A549 (cell line): ENCODE data around the gene LRIG2. TPM values are rescaled to one million over a fixed set of nuclear protein-coding genes. Genes with fewer than 3 reads are reported as not detected.

Experiments
- ATAC-seq, 2 experiments: fragments of 200-7000 bp in 1 of 2; fragments of >200 bp in 1 of 2; cut with Nextera tagmentation in 1 of 2; cut with Tn5 transposase in 1 of 2; 3 replicates each; pipeline versions ENCODE4 v1.8.0 to v1.9.1; 2018 to 2020; ENCODE audit warnings: mild to moderate bottlenecking in 1 of 2, moderate library complexity in 1 of 2
- CTCF ChIA-PET: fragments of 300-600 bp; sonication (Branson Sonifier 250); formaldehyde crosslinking; extraction: SDS; loops from one replicate; lab custom pipeline; 2021; ENCODE audit warnings: antibody characterized with exemption, inconsistent platforms; lab: Yijun Ruan, JAX
- POLR2A ChIA-PET: fragments of 350-600 bp; formaldehyde crosslinking; extraction: SDS; loops from one replicate; lab custom pipeline; 2021; ENCODE audit warnings: antibody characterized with exemption, inconsistent platforms; lab: Yijun Ruan, JAX
- DNase-seq, 2 experiments: peaks; one replicate each; pipeline versions ENCODE4 v3.0.0 to v3.0.0-alpha.2; 2011 to 2016; ENCODE audit warnings: low read depth in 1 of 2, low spot score in 1 of 2
- FAIRE-seq: peaks from 2 replicates; lab custom pipeline; 2011; peaks lifted over from hg19 to GRCh38; lab: Jason Lieb, UNC
- H3K27ac ChIP-seq, 2 experiments: fragments of >200 bp; sonication (Bioruptor Twin); formaldehyde crosslinking; 3 replicates each; pipeline ENCODE4 v1.5.1; 2016 to 2017
- H3K4me1 ChIP-seq: fragments of >200 bp; sonication (Bioruptor Twin); formaldehyde crosslinking; 3 replicates; pipeline ENCODE4 v1.6.1; 2016
- H3K4me2 ChIP-seq: fragments of >200 bp; sonication (Bioruptor Twin); formaldehyde crosslinking; 3 replicates; pipeline ENCODE4 v1.6.1; 2016
- H3K4me3 ChIP-seq: fragments of >200 bp; sonication (Bioruptor Twin); formaldehyde crosslinking; 3 replicates; pipeline ENCODE4 v1.5.1; 2016
- H3K9me3 ChIP-seq: fragments of >200 bp; sonication (Bioruptor Twin); formaldehyde crosslinking; 3 replicates; pipeline ENCODE4 v1.6.1; 2016
- BHLHE40 ChIP-seq: IDR thresholded peaks from 2 replicates; pipeline ENCODE4 v1.6.1; 2012; ENCODE audit warnings: low read depth, low read length, inconsistent platforms
- CBX2 ChIP-seq: fragments of 200-600 bp; sonication (generic); IDR thresholded peaks from 2 replicates; pipeline ENCODE4 v1.6.1; 2016; ENCODE audit warnings: low read depth, mild to moderate bottlenecking, borderline replicate concordance
- CBX8 ChIP-seq: fragments of 200-600 bp; sonication (generic); IDR thresholded peaks from 2 replicates; pipeline ENCODE4 v1.6.1; 2016
- CHD4 ChIP-seq: fragments of 200-600 bp; sonication (generic); IDR thresholded peaks from 2 replicates; pipeline ENCODE4 v1.6.1; 2016; ENCODE audit warnings: antibody characterized with exemption, mild to moderate bottlenecking, borderline replicate concordance
- EHF ChIP-seq: fragments of 250-450 bp; sonication (Bioruptor Pico); IDR thresholded peaks from 2 replicates; pipeline ENCODE4 v1.5.0; 2020; ENCODE audit warnings: mild to moderate bottlenecking
- ESRRA ChIP-seq: fragments of 150-350 bp; IDR thresholded peaks from 2 replicates; pipeline ENCODE4 v1.6.1; 2014; ENCODE audit warnings: mild to moderate bottlenecking, low read length, borderline replicate concordance
- FOSB ChIP-seq: fragments of 250-450 bp; sonication (Bioruptor Pico); IDR thresholded peaks from 2 replicates; pipeline ENCODE4 v1.5.0; 2020; ENCODE audit warnings: mild to moderate bottlenecking, moderate library complexity
- FOSL2 ChIP-seq, 2 experiments: fragments of 450-650 bp in 1 of 2; fragments of >200 bp in 1 of 2; sonication (Bioruptor Twin) in 1 of 2; formaldehyde crosslinking; IDR thresholded peaks; 2 replicates each; pipeline versions ENCODE4 v1.5.0 to v1.6.1; 2016 to 2020; ENCODE audit warnings: mild to moderate bottlenecking in 1 of 2, moderate library complexity in 1 of 2
- FOXS1 ChIP-seq: fragments of 250-450 bp; sonication (Bioruptor Pico); IDR thresholded peaks from 2 replicates; pipeline ENCODE4 v1.5.0; 2020; ENCODE audit warnings: mild to moderate bottlenecking, moderate library complexity
- GATA3 ChIP-seq: IDR thresholded peaks from 2 replicates; pipeline ENCODE4 v1.6.1; 2012; ENCODE audit warnings: borderline replicate concordance
- HDAC2 ChIP-seq: fragments of 200-600 bp; sonication (generic); IDR thresholded peaks from 2 replicates; pipeline ENCODE4 v1.6.1; 2016
- HES2 ChIP-seq: fragments of >200 bp; sonication (Bioruptor Twin); formaldehyde crosslinking; IDR thresholded peaks from 2 replicates; pipeline ENCODE4 v1.6.1; 2016
- HEYL ChIP-seq: fragments of 250-450 bp; sonication (Bioruptor Pico); IDR thresholded peaks from 2 replicates; pipeline ENCODE4 v1.8.0; 2021; ENCODE audit warnings: mild to moderate bottlenecking, moderate library complexity
- HOXA7 ChIP-seq: fragments of 250-450 bp; sonication (Bioruptor Pico); IDR thresholded peaks from 2 replicates; pipeline ENCODE4 v1.5.0; 2020; ENCODE audit warnings: mild to moderate bottlenecking, moderate library complexity
- HOXB13 ChIP-seq: fragments of 250-450 bp; sonication (Bioruptor Pico); IDR thresholded peaks from 2 replicates; pipeline ENCODE4 v1.5.0; 2020; ENCODE audit warnings: low read depth, mild to moderate bottlenecking, moderate library complexity
- HOXB5 ChIP-seq: fragments of 250-450 bp; sonication (Bioruptor Pico); IDR thresholded peaks from 2 replicates; pipeline ENCODE4 v1.5.0; 2020; ENCODE audit warnings: mild to moderate bottlenecking, moderate library complexity
- MAFK ChIP-seq: fragments of 450-650 bp; IDR thresholded peaks from 2 replicates; pipeline ENCODE4 v1.6.1; 2014; ENCODE audit not compliant: partially characterized antibody
- NFE2L2 ChIP-seq: fragments of 150-350 bp; conservative IDR thresholded peaks from 2 replicates; pipeline ENCODE4 v1.6.1; 2014; ENCODE audit warnings: low read length
- NR3C1 ChIP-seq: fragments of >200 bp; sonication (Bioruptor Twin); formaldehyde crosslinking; IDR thresholded peaks from 3 replicates; pipeline ENCODE4 v1.6.1; 2017
- PBX3 ChIP-seq: IDR thresholded peaks from 2 replicates; pipeline ENCODE4 v1.6.1; 2012
- POLR2A ChIP-seq: IDR thresholded peaks from 2 replicates; pipeline ENCODE4 v1.6.1; 2012; ENCODE audit warnings: mild to moderate bottlenecking, low read length
- RARB ChIP-seq: fragments of 250-450 bp; sonication (Bioruptor Pico); IDR thresholded peaks from 2 replicates; pipeline ENCODE4 v1.8.0; 2021; ENCODE audit warnings: mild to moderate bottlenecking, moderate library complexity
- SMC3 ChIP-seq: fragments of >200 bp; sonication (Bioruptor Twin); formaldehyde crosslinking; IDR thresholded peaks from 3 replicates; pipeline ENCODE4 v1.6.1; 2018; ENCODE audit warnings: inconsistent platforms
- ZFP36 ChIP-seq: fragments of 450-650 bp; IDR thresholded peaks from 2 replicates; pipeline ENCODE4 v1.6.1; 2014; ENCODE audit warnings: borderline replicate concordance; ENCODE audit not compliant: partially characterized antibody
- ZSCAN20 ChIP-seq: fragments of 250-450 bp; sonication (Bioruptor Pico); IDR thresholded peaks from 2 replicates; pipeline ENCODE4 v1.8.0; 2022; ENCODE audit warnings: mild to moderate bottlenecking, moderate library complexity
- WGBS: methylation state at CpG from one replicate; pipeline ENCODE4 v1.1.6; 2017; ENCODE audit errors: missing lambda C conversion rate; 5-methylcytosine and 5-hydroxymethylcytosine counted together
- polyA plus RNA-seq, 4 experiments: library from polyadenylated mRNA; depleted of rRNA in 3 of 4; stranded (reverse); fragments of >200 nt; fragmentation: RNase III in 1 of 4; extraction: RNeasy Plus Mini Kit Qiagen cat#74134 plus additional on column Dnase treatment in 1 of 4; gene quantifications; 2 replicates in 3 of 4; 3 replicates in 1 of 4; pipeline ENCODE4 v1.2.3, GENCODE V29; 2011 to 2017
- TF ChIP-seq, protein P1 (sequence below): IDR thresholded peaks from 2 replicates; pipeline ENCODE4 v1.6.1; 2012
- TF ChIP-seq, protein P2 (sequence below): fragments of >200 bp; sonication (Bioruptor Twin); formaldehyde crosslinking; IDR thresholded peaks from 3 replicates; pipeline ENCODE4 v1.6.1; 2016

Gene LRIG2
- polyA plus RNA-seq, 2 of the 4 experiments (the other 2 are of a cell fraction): 3.0 to 7.4 TPM

DNA sequence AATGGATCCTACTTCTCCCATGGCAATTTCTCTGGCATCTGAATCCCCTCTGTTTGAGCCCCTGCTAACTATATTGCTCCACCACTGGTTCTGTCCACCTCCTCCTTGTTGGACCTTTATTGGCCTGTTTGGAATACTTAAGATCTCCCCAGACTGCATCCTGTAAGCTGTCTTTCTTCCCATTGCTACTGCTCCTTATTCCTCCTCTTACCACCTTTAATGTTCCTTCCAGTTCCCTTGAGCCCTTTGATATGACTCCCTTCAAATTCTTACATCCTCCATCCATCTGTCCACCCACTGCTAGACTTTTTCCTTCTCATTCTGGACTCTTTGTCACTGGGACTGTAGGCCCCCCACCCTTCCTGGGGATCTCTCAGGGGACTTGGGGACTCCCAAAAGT is 31.0 kb downstream of the LRIG2 start:
- FAIRE-seq (no peak), DNase-seq (no peak)

GRCh38 chr1:113106910-113107309 is 33.9 kb downstream of the LRIG2 start:
- no peaks in the 10 kb centered on the region for H3K9me3 ChIP-seq
- FAIRE-seq (no peak), DNase-seq (no peak), ATAC-seq (no peak)
- no peak overlapping the region for H3K27ac ChIP-seq
- no peak overlapping the region for H3K4me2 ChIP-seq
- no peak for TF ChIP-seq ZFP36
- TF ChIP-seq ZSCAN20: no peak
- no peak for TF ChIP-seq POLR2A
- no peak for TF ChIP-seq HES2
- no peak for TF ChIP-seq PBX3
- no peak for TF ChIP-seq FOXS1
- no peak for TF ChIP-seq NFE2L2
- TF ChIP-seq HEYL (CRISPR knock-in tag): no peak
- no peak for TF ChIP-seq MAFK
- no peak for TF ChIP-seq SMC3
- TF ChIP-seq HOXA7: no peak
- no peak for TF ChIP-seq CBX2
- no peak for TF ChIP-seq ESRRA
- no peak for TF ChIP-seq EHF (CRISPR knock-in tag)
- no peak for TF ChIP-seq CHD4
- no peak for TF ChIP-seq GATA3
- TF ChIP-seq HOXB5 (CRISPR knock-in tag): no peak
- H3K4me1 ChIP-seq: no peaks in the 10 kb centered on the region
- CTCF ChIA-PET: no interaction called here
- 64% methylated on average over 2 of the region's 2 CpGs for WGBS
- no peak overlapping the region for H3K4me3 ChIP-seq
- POLR2A ChIA-PET: no interaction called here

More for the DNA sequence above, 31.0 kb downstream of the LRIG2 start:
- CTCF ChIA-PET: interaction anchor here (0.5 kb wide), 1 partner anchor 16 kb away, joined by 3 read pairs; no protein-coding TSS in a partner anchor
- H3K27ac ChIP-seq: no peak overlapping the region
- no peak for TF ChIP-seq FOSL2 (IDR thresholded peaks at IDR 0.05)
- no peak for TF ChIP-seq FOSL2 (CRISPR knock-in tag; IDR thresholded peaks at IDR 0.05)
- TF ChIP-seq MAFK: no peak
- TF ChIP-seq ZSCAN20: no peak
- TF ChIP-seq PBX3: no peak
- no peak for TF ChIP-seq HOXA7
- no peak for TF ChIP-seq BHLHE40
- no peak for TF ChIP-seq SMC3
- no peak for TF ChIP-seq HES2
- no peak for TF ChIP-seq RARB
- TF ChIP-seq HOXB13 (CRISPR knock-in tag): no peak
- TF ChIP-seq, all 56 proteins: peak for 0
- POLR2A ChIA-PET: no interaction called here
- Histone ChIP-seq H3K4me1 (no peaks in the 10 kb centered on the region; the same call in 2 of the 3 replicates), H3K9me3 (no peaks in the 10 kb centered on the region), H3K4me2 (no peak overlapping the region), H3K4me3 (no peak overlapping the region)
- no peak for ATAC-seq

DNA sequence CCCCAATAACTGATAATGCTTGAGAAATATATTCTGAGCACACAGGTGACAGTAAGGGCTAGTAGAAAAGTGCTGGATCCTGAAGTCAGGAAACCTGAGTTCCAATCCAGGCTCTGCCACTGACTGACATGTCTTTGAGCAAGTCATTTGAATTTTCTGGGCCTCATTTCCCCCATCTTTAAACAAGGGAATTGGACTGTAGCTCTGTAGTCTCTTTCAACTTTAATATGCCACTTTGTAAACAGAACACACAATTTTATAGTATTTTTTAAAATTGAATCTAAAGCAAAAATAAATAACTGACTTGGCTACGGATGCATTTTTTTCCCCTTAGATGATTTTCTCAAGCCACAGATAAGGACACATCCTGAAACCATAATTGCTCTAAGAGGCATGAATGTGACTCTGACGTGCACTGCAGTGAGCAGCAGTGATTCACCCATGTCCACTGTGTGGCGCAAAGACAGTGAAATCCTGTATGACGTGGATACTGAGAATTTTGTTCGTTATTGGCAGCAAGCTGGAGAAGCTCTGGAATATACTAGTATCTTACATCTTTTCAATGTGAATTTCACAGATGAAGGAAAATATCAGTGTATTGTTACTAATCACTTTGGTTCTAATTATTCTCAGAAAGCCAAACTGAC is 37.0 kb downstream of the LRIG2 start:
- CTCF ChIA-PET: interaction anchor here (1.7 kb wide), 1 partner anchor 14 kb away, joined by 5 read pairs; no protein-coding TSS in a partner anchor
- Histone ChIP-seq H3K9me3 (no peaks in the 10 kb centered on the region), H3K4me3 (no peak overlapping the region), H3K27ac (no peak overlapping the region), H3K4me2 (no peak overlapping the region), H3K4me1 (no peaks in the 10 kb centered on the region)
- peak; percentile 5 to 25 for DNase-seq
- no peak for TF ChIP-seq HDAC2
- TF ChIP-seq ZSCAN20: no peak
- TF ChIP-seq, protein P1, sequence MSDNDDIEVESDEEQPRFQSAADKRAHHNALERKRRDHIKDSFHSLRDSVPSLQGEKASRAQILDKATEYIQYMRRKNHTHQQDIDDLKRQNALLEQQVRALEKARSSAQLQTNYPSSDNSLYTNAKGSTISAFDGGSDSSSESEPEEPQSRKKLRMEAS: no peak
- TF ChIP-seq FOSB (CRISPR knock-in tag): no peak
- TF ChIP-seq MAFK: no peak
- TF ChIP-seq CBX8: no peak
- TF ChIP-seq, protein P2, sequence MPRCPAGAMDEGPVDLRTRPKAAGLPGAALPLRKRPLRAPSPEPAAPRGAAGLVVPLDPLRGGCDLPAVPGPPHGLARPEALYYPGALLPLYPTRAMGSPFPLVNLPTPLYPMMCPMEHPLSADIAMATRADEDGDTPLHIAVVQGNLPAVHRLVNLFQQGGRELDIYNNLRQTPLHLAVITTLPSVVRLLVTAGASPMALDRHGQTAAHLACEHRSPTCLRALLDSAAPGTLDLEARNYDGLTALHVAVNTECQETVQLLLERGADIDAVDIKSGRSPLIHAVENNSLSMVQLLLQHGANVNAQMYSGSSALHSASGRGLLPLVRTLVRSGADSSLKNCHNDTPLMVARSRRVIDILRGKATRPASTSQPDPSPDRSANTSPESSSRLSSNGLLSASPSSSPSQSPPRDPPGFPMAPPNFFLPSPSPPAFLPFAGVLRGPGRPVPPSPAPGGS: no peak
- no peak for TF ChIP-seq NR3C1
- POLR2A ChIA-PET: interaction anchor here (0.6 kb wide), 1 partner anchor 37 kb away, joined by 4 read pairs; the partner anchor contains the start of gene LRIG2
- 71% methylated on average over 5 of the region's 5 CpGs for WGBS
- no peak for FAIRE-seq
- ATAC-seq: peak; percentile 51 to 62; a peak in 1 of 6 replicates
